GM23248 (cell line): ENCODE data around the gene NUP160. TPM values are rescaled to one million over a fixed set of nuclear protein-coding genes. Genes with fewer than 3 reads are reported as not detected.
"Not testable (repeated sequence)": the region's sequence is repeated elsewhere in the genome, so short reads cannot be mapped to it uniquely, and the experiment has no call there.

Experiments used
- DNase-seq: peaks from one replicate; pipeline ENCODE4 v3.0.0-alpha.2; 2015
- H2AFZ ChIP-seq: fragments of 200-600 bp; sonication (generic); 2 replicates; pipeline ENCODE4 v1.6.1; 2016; ENCODE audit warnings: antibody characterized with exemption
- H3F3A ChIP-seq: fragments of 200-600 bp; sonication (generic); 2 replicates; pipeline ENCODE4 v1.6.1; 2016; ENCODE audit warnings: mild to moderate bottlenecking, antibody characterized with exemption, mixed run types; ENCODE audit not compliant: insufficient read depth
- H3K27ac ChIP-seq: fragments of 200-600 bp; sonication (generic); 2 replicates; pipeline ENCODE4 v1.5.1; 2016; ENCODE audit warnings: mild to moderate bottlenecking
- H3K27me3 ChIP-seq: fragments of 200-600 bp; sonication (generic); replicated peaks from 2 replicates; pipeline ENCODE4 v1.6.1; 2016; ENCODE audit warnings: mild to moderate bottlenecking; ENCODE audit not compliant: insufficient read depth
- H3K36me3 ChIP-seq: fragments of 200-600 bp; sonication (generic); 2 replicates; pipeline ENCODE4 v1.6.1; 2016; ENCODE audit warnings: low read depth, mild to moderate bottlenecking
- H3K4me1 ChIP-seq: fragments of 200-600 bp; sonication (generic); 2 replicates; pipeline ENCODE4 v1.6.1; 2016; ENCODE audit warnings: mild to moderate bottlenecking; ENCODE audit not compliant: insufficient read depth
- H3K4me2 ChIP-seq: fragments of 200-600 bp; sonication (generic); one replicate; pipeline ENCODE4 v1.6.1; 2016; ENCODE audit warnings: mild to moderate bottlenecking; ENCODE audit not compliant: unreplicated experiment
- H3K4me3 ChIP-seq: fragments of 200-600 bp; sonication (generic); 2 replicates; pipeline ENCODE4 v1.5.1; 2016; ENCODE audit warnings: mild to moderate bottlenecking
- H3K79me2 ChIP-seq: fragments of 200-600 bp; sonication (generic); 2 replicates; pipeline ENCODE4 v1.6.1; 2016; ENCODE audit warnings: mild to moderate bottlenecking; ENCODE audit not compliant: insufficient read depth
- H3K9ac ChIP-seq: fragments of 200-600 bp; sonication (generic); 2 replicates; pipeline ENCODE4 v1.6.1; 2016; ENCODE audit warnings: mild to moderate bottlenecking
- H3K9me2 ChIP-seq: fragments of 200-600 bp; sonication (generic); 2 replicates; pipeline ENCODE4 v1.6.1; 2016; ENCODE audit warnings: mixed run types, mild to moderate bottlenecking, moderate library complexity; ENCODE audit not compliant: insufficient read depth
- H3K9me3 ChIP-seq: fragments of 200-600 bp; sonication (generic); one replicate; pipeline ENCODE4 v1.6.1; 2017; ENCODE audit warnings: low read depth
- H4K20me1 ChIP-seq: fragments of 200-600 bp; sonication (generic); 2 replicates; pipeline ENCODE4 v1.6.0; 2016; ENCODE audit not compliant: insufficient read depth
- EZH2 ChIP-seq: fragments of 200-600 bp; sonication (generic); IDR thresholded peaks from 2 replicates; pipeline ENCODE4 v1.6.1; 2018; ENCODE audit warnings: antibody characterized with exemption, mild to moderate bottlenecking; ENCODE audit not compliant: insufficient read depth, poor library complexity, severe bottlenecking
- EZH2phosphoT487 ChIP-seq: fragments of 200-600 bp; sonication (generic); IDR thresholded peaks from 2 replicates; pipeline ENCODE4 v1.6.1; 2018; ENCODE audit warnings: antibody characterized with exemption, moderate library complexity, mild to moderate bottlenecking, low read depth; ENCODE audit not compliant: insufficient read depth
- WGBS, 2 experiments: methylation state at CpG; one replicate each; pipeline ENCODE4 v1.1.6; 2015 to 2017; ENCODE audit warnings: low lambda C conversion rate in 2 of 2, low coverage in 1 of 2; ENCODE audit errors: missing lambda C conversion rate in 2 of 2; 5-methylcytosine and 5-hydroxymethylcytosine counted together
- in situ Hi-C: fragments of 300-500 bp; cut with MboI; formaldehyde crosslinking; loops from 2 replicates; pipeline ENCODE4 v1.15.0; 2020
- polyA plus RNA-seq: library from polyadenylated mRNA; unstranded; fragments of >200 nt; fragmentation: Nextera tagmentation; extraction: Ambion mirVana; gene quantifications from 2 replicates; pipeline ENCODE4 v1.2.1, GENCODE V29; 2016
- total RNA-seq: library from RNA; depleted of rRNA; stranded (reverse); fragments of >200 nt; shearing (Covaris generic); gene quantifications from 2 replicates; pipeline ENCODE4 v1.2.3, GENCODE V29; 2014

The NUP160 gene
- total and polyA plus RNA-seq, 2 experiments from 2014 or later, result 19.5 to 21.0 TPM

DNA sequence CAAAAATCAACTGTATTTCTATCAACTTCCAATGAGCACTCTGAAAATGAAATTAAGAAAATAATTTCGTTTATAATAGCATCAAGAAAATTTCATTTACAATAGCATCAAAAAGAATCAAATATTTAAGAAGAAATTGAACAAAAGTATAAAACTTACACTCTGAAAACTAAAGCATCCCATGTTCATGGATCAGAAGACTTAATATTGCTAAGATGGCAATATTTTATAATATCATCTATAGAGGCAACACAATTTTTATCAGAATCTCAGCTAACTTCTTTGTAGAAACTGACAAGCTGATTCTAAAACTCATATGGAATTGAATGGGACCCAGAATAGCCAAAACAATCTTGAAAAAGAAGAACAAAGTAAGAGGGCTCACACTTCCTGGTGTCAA is 19.9 kb downstream of the NUP160 start:
- Histone ChIP-seq H3K27me3 (no peaks in the 10 kb centered on the region), H2AFZ (no peak overlapping the region), H4K20me1 (peaks cover 3% of the 10 kb centered on the region; the same call in 1 of the 2 replicates), H3K27ac (no peak overlapping the region), H3K9me3 (no peaks in the 10 kb centered on the region), H3K4me3 (no peak overlapping the region), H3K9me2 (no peaks in the 10 kb centered on the region), H3K79me2 (peaks cover 83% of the 10 kb centered on the region), H3F3A (no peaks in the 10 kb centered on the region), H3K4me1 (no peaks in the 10 kb centered on the region), H3K4me2 (no peak overlapping the region), H3K9ac (no peak overlapping the region), H3K36me3 (peaks cover 18% of the 10 kb centered on the region)
- TF ChIP-seq EZH2phosphoT487, result no peak
- no peak for TF ChIP-seq EZH2
- in situ Hi-C loops, result no loop called here
- no peak for DNase-seq
- WGBS, 2 experiments, result 55 to 62% methylated on average over 1 of the region's 1 CpG

DNA sequence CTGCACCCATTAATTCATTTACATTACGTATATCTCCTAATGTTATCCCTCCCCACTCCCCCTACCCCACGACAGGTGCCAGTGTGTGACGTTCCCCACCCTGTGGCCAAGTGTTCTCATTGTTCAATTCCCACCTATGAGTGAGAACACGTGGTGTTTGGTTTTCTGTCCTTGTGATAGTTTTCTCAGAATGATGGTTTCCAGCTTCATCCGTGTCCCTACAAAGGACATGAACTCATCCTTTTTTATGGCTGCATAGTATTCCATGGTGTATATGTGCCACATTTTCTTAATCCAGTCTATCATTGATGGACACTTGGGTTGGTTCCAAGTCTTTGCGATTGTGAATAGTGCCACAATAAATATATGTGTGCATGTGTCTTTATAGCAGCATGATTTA is 25.5 kb downstream of the NUP160 start:
- H3K9me3 ChIP-seq, H3K9ac ChIP-seq, DNase-seq, H3K4me3 ChIP-seq, H3K27me3 ChIP-seq, in situ Hi-C loops, H3K4me2 ChIP-seq, H3F3A ChIP-seq, H3K4me1 ChIP-seq, H3K9me2 ChIP-seq, H3K27ac ChIP-seq, H4K20me1 ChIP-seq, H2AFZ ChIP-seq: not testable (repeated sequence)
- WGBS, 2 experiments, result 89 to 98% methylated on average over 6 of the region's 6 CpGs
- peaks cover 30% of the 10 kb centered on the region for H3K79me2 ChIP-seq
- H3K36me3 ChIP-seq, result peaks cover 12% of the 10 kb centered on the region; the same call in 1 of the 2 replicates

DNA sequence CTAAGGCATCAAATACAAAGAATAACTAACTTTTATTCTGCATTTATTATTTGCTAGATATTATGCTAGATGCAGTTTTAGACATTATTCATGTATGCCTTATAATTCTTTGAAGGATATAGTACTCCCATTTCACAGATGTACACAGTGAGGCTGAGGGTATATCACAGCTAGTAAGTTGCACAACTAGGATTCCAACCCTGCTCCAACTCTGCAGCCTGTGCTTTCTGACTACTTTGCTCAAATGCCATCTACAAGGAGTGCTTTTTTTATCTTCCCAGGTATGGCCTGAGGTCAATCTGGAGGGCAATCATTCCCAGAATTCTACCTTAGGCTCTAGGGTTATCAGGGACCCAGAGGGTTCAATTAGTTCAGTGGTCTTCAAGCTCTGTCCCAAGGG is 28.4 kb downstream of the NUP160 start:
- in situ Hi-C loops, result no loop called here
- Histone ChIP-seq H3K9me2 (no peaks in the 10 kb centered on the region), H4K20me1 (no peaks in the 10 kb centered on the region), H3K4me1 (no peaks in the 10 kb centered on the region), H3K9me3 (no peaks in the 10 kb centered on the region), H2AFZ (no peak overlapping the region), H3K27ac (no peak overlapping the region), H3K4me2 (no peak overlapping the region), H3K27me3 (no peaks in the 10 kb centered on the region), H3K9ac (no peak overlapping the region), H3K79me2 (peaks cover 1% of the 10 kb centered on the region; the same call in 1 of the 2 replicates), H3F3A (no peaks in the 10 kb centered on the region), H3K4me3 (no peak overlapping the region), H3K36me3 (peaks cover 17% of the 10 kb centered on the region; the same call in 1 of the 2 replicates)
- no peak for TF ChIP-seq EZH2phosphoT487
- TF ChIP-seq EZH2, result no peak
- DNase-seq, result no peak

DNA sequence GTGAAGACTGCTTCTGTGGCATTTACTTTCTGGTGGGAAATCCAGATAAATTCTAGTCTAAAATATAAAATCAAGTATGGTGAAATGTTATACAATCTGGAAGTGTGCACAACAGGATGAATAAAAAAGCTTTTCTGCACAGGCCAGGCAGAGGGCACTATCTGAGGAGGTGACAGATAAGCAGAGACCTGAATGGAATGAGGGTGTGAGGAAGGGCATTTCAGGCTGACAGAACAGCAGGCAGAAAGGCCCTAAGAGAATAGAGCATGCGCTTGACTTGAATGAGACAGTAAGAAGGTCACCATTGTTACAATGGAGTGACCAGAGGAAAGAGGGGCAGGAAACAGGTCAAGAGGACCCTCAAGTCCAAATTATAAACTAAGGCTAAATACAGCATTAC is 47.4 kb downstream of the NUP160 start:
- Histone ChIP-seq H3K27me3 (no peaks in the 10 kb centered on the region), H3F3A (peaks cover 16% of the 10 kb centered on the region), H3K79me2 (no peaks in the 10 kb centered on the region), H3K9me2 (no peaks in the 10 kb centered on the region), H3K36me3 (peaks cover 40% of the 10 kb centered on the region), H4K20me1 (no peaks in the 10 kb centered on the region), H3K4me3 (no peak overlapping the region), H3K9ac (no peak overlapping the region), H3K4me1 (0 out of 2 replicates have a peak, but pooled peaks cover 4% of the 10 kb centered on the region), H3K4me2 (no peak overlapping the region), H3K9me3 (no peaks in the 10 kb centered on the region), H2AFZ (no peak overlapping the region), H3K27ac (no peak overlapping the region)
- in situ Hi-C loops, result no loop called here
- no peak for TF ChIP-seq EZH2
- no peak for TF ChIP-seq EZH2phosphoT487
- 96% methylated on average over 1 of the region's 1 CpG for WGBS, 2 experiments
- no peak for DNase-seq

DNA sequence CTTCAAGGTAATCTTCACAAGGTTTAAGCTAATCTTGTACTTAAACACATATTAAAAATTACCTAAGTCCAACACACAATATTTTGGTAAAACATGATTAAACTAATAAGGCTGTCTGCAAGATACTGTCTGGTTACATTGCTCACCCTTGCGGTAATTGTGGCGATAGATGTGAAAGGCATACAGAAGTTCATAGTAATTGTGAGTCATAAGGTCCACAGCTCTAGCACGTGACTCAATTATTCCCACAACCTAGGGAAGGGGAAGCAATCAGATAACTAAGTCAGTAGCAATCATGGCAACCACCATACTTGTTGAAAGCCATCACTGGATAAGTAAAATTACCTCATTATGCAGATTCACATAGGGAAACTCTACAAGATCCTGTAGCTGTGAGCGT is 50.5 kb downstream of the NUP160 start:
- Histone ChIP-seq H3K4me3 (no peak overlapping the region), H3F3A (peaks cover 22% of the 10 kb centered on the region), H3K4me2 (no peak overlapping the region), H3K79me2 (no peaks in the 10 kb centered on the region), H3K9me2 (no peaks in the 10 kb centered on the region), H3K9me3 (no peaks in the 10 kb centered on the region), H3K36me3 (peaks cover 52% of the 10 kb centered on the region), H3K27me3 (no peaks in the 10 kb centered on the region), H3K4me1 (peaks cover 17% of the 10 kb centered on the region), H3K9ac (no peak overlapping the region), H3K27ac (0 out of 2 replicates have a peak overlapping the region, but pooled peaks have one; percentile 14), H2AFZ (no peak overlapping the region), H4K20me1 (no peaks in the 10 kb centered on the region)
- no peak for TF ChIP-seq EZH2phosphoT487
- no peak for TF ChIP-seq EZH2
- in situ Hi-C loops, result no loop called here
- 54 to 56% methylated on average over 4 of the region's 4 CpGs for WGBS, 2 experiments
- DNase-seq, result peak; percentile 77
